Measurements from ENCODE around the gene KRTAP12-1.
"Not testable (repeated sequence)": the region's sequence is repeated elsewhere in the genome, so short reads cannot be mapped to it uniquely, and the experiment has no call there.

The KRTAP12-1 gene

DNA sequence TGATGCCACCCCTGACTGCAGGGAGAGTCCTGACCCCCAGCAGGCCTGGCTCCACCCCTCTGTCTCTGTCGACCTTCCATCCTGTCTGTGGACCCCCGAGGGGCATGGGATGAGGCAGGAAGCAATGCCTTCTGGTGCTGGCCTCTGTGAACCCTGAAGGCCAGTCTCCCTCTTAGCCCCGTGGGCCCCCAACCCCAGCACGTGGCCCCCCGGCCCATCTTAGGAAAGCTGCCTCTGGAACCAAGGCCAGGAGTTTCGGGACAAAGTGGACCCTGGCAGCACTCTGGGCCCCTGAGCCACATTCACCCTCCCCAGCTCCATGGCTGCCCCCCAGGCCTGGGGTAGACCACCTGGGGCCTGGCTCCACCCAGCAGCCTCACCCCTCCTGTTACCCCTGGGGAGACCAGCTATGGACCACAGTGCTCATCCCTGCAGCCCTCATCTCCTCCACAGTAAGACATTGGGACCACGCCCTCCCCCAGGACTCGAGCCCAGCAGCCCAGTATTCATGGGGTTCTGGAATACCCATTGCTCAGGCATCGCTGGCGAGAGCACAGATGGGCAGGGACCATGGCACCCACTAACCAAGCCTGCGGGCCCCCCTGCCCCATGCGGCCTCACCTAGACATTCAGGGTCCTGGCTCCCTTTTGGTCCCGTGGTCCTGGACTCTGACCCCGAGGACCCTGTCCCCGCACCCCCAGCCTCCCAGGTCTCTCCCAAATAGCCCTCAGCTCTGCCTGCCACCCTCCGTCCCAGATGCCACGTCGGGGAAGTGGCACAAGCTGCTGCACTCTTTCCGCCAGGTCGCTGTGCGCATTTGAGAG, 43.2 kb downstream of the KRTAP12-1 start:
- DNase-seq, result not testable (repeated sequence)

DNA sequence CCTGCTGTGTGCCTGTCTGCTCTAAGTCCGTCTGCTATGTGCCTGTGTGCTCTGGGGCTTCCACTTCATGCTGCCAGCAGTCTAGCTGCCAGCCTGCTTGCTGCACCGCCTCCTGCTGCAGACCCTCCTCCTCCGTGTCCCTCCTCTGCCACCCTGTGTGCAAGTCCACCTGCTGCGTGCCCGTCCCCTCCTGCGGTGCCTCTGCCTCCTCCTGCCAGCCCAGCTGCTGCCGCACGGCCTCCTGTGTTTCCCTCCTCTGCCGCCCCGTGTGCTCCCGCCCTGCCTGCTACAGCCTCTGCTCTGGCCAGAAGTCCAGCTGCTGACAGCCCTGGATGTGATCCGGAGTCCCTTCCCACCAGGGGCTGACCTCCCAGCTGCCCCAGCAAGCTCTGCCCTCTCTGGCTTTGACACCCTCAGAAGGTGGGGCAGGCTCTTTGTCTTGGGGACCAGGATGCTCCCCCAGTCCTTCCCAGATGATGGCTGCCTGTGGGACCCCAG, 44.1 kb downstream of the KRTAP12-1 start:
- not testable (repeated sequence) for DNase-seq

DNA sequence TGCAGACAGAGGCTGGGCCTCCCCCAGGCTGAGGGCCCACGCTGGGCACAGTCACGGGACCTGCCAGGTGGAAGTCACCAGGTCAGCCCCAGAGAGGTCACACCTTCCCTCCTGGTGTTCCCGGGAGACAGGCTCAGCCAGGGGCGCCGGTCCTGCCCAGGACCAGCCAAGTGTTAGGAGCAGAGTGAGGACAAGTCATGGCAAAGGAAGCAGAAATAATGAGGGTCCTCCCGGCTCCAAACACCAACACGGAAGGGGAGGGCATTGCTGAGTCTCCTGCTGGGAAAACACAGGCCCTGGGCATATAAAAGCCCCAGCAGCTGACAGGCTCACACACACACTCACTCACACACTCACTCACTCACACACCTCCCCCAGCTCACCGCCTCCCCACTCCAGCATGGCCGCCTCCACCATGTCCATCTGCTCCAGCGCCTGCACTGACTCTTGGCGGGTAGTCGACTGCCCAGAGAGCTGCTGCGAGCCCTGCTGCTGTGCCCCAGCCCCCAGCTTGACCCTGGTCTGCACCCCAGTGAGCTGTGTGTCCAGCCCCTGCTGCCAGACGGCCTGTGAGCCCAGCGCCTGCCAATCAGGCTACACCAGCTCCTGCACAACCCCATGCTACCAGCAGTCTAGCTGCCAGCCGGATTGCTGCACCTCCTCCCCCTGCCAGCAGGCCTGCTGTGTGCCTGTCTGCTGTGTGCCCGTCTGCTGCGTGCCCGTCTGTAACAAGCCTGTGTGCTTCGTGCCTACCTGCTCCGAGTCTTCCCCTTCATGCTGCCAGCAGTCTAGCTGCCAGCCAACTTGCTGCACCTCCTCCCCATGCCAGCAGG, 44.7 kb downstream of the KRTAP12-1 start, which contains the start of gene KRTAP10-10:
KRTAP10-10 (plus strand) TSS at position 339 of the 833 bp plus-strand sequence; CDS start at position 401, 62 bp downstream.
- DNase-seq, result peak; percentile 80

DNA sequence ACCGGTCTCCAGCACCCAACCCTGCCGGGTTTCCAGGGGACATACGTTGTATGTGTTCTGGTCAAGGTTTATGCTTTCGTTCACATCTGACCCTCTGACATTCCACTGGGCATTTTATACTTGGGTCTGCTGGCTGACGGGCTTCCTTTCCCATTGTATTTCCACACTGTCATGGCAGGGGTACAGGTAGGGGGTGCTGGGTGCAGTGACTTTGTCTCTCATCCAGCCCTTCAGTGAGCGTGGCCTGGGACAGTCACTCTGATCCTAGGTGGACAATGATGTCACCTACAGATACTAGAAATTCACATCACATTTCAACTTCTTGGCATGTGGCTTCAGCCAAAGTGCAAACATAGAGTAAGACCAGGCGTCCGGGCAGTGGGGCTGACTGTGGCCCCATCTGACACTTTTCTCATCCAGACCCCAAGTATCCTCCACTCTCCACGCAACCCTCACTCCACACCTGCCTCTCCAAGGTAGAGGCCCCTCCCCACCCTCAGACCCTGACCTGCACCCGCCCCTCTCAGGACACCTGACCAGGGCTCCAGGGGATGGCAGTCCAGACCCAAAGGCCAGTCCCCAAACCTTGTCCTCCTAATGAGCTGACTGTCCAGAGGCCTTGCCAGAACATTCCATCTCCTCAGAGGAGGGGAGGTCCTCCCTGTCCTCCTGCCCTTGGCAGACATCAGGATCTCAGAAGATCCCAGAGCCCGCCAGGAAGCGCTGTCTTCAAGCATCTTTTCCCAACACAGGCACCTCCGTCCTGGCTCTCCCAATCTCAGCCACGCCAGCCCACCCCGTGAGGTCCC, 45.5 kb downstream of the KRTAP12-1 start:
- no peak for DNase-seq

DNA sequence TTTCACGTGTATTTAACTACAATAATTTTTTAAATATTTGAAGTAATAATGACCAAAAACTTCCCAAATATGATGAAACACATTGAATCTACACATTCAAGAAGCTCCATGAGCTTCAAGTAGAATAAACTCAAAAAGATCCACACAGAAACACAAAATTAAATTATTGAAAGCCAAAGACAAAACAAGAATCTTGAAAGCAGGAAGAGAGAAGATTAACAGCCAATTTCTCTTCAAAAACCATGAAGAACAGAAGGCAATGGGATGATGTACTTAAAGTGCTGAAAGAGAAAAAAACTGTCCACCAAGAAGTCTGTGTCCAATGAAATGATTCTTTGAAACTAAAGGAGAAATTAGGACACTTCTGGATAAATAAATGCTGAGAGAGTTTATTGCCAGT, 49.9 kb downstream of the KRTAP12-1 start:
- no peak for DNase-seq
